GM21576 (cell line): ENCODE measurements around the gene FECH.

ENCODE experiments used
- ATAC-seq: cut with Tn5 transposase; IDR thresholded peaks from one replicate; pipeline ENCODE4 v1.9.1; 2021; ENCODE audit warnings: mild to moderate bottlenecking, moderate library complexity; ENCODE audit not compliant: unreplicated experiment

The FECH gene

GRCh38 chr18:57583297-57583835, 3.1 kb downstream of the FECH start:
- ATAC-seq, result no peak

- peak; percentile 93 for ATAC-seq
Observed at GRCh38 chr18:57581301-57581934, 5.1 kb downstream of the FECH start.

GRCh38 chr18:57579934-57580333, 6.6 kb downstream of the FECH start:
- no peak for ATAC-seq

- ATAC-seq, result no peak
Observed at GRCh38 chr18:57576316-57576715, 10.2 kb downstream of the FECH start.

- ATAC-seq, result no peak
Observed at GRCh38 chr18:57575542-57575941, 11.0 kb downstream of the FECH start.

- no peak for ATAC-seq
Observed at GRCh38 chr18:57574866-57575265, 11.6 kb downstream of the FECH start.

GRCh38 chr18:57570162-57570561, 16.3 kb downstream of the FECH start:
- no peak for ATAC-seq

- ATAC-seq, result no peak
Observed at GRCh38 chr18:57569133-57569532, 17.4 kb downstream of the FECH start.

GRCh38 chr18:57561728-57562423, 24.6 kb downstream of the FECH start:
- ATAC-seq, result no peak

GRCh38 chr18:57561261-57561660, 25.2 kb downstream of the FECH start:
- ATAC-seq, result no peak

- no peak for ATAC-seq
Observed at GRCh38 chr18:57559314-57559713, 27.2 kb downstream of the FECH start.

- no peak for ATAC-seq
Observed at GRCh38 chr18:57555134-57555533, 31.4 kb downstream of the FECH start.

- ATAC-seq, result no peak
Observed at GRCh38 chr18:57550510-57550909, 36.0 kb downstream of the FECH start.

- ATAC-seq, result no peak
Observed at GRCh38 chr18:57547260-57547659, 39.2 kb downstream of the FECH start.

- ATAC-seq, result peak; percentile 84
Observed at GRCh38 chr18:57544936-57545660, 41.4 kb downstream of the FECH start.

- no peak for ATAC-seq
Observed at GRCh38 chr18:57543560-57543959, 42.9 kb downstream of the FECH start.

GRCh38 chr18:57542812-57543427, 43.6 kb downstream of the FECH start:
- ATAC-seq, result no peak

- ATAC-seq, result no peak
Observed at GRCh38 chr18:57542126-57542525, 44.4 kb downstream of the FECH start.

GRCh38 chr18:57539702-57540101, 46.8 kb downstream of the FECH start:
- no peak for ATAC-seq

- ATAC-seq, result no peak
Observed at GRCh38 chr18:57538614-57539013, 47.9 kb downstream of the FECH start.

- no peak for ATAC-seq
Observed at GRCh38 chr18:57534511-57534909, 52.0 kb downstream of the FECH start.
